SW480 (cell line): Measurements from ENCODE around the gene TNN.

Source experiments
- DNase-seq: peaks from one replicate; pipeline ENCODE4 v3.0.0-alpha.2; 2016; ENCODE audit warnings: low spot score

Gene TNN

DNA sequence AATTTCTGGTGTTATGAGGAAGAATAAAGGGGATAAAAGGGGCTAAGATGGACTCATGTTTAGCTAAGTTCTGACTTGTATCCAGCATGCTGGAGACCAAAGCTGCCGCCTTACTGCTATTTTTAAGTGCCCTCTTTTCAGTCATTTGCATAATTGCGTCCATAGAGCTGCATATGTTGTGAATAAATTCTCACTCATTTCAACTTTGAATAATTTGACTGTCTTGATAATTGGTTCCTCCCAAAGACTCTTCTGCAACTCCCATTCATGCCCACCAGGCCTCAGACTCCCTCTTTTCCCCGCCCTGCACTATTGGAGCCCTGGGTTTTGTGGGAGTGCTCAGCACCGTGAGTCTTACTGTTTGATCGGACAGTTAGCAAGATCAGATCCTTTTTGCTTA is 79.9 kb downstream of the TNN start:
- no peak for DNase-seq

DNA sequence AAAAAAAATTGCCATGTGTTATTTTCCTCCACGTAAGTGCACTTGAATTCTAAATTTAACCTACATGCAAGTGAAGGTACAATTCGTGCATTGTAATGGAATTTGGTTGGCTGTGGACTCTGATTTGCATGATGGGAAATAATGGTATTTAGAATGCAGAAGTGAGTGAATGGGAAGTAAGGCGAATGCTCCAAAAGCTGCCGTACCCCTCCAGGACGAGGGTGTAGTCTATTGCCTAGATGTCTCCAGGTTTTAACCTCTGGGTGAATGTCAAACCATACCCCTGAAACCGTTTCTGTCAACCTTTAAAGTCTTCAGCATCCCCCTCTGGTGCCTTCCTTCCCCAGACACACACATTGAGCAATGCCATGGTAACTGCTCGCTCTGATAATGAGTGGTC is 80.4 kb downstream of the TNN start:
- no peak for DNase-seq

DNA sequence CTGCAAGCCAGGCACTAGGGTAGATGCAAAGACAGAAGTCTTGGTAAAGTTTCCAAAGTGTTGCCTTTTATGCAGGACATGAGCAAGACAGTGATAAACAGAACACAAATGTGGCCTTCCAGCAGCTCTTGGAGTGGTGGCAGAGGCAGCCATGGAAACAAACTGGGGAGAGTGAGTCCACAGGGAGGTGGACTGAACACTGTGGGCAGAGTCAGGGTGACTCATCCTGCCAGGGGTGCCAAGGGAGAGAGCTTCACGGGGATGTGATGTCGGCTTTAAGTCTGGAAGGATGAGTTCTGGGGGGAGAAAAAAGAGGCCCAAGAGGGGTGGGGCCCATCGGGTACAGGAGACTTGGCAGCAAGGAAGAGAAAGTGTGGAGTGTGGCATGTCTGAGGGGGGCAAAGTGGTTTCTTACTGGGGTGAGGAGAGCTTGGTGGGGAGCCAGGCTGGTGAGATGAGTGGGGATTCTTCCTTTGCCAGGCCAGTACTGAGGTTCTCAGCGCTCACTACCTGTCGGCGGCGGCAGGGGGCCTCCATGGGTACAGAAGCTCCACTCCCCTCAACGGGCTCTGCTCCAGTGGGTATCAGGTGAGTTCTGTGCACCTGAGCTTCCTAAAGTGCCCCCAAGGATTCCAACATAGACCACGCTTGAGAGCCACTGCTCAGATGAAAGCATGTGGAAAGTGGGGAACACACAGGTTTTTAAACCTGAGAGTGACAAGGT is 83.1 kb downstream of the TNN start:
- DNase-seq = peak; percentile 29

DNA sequence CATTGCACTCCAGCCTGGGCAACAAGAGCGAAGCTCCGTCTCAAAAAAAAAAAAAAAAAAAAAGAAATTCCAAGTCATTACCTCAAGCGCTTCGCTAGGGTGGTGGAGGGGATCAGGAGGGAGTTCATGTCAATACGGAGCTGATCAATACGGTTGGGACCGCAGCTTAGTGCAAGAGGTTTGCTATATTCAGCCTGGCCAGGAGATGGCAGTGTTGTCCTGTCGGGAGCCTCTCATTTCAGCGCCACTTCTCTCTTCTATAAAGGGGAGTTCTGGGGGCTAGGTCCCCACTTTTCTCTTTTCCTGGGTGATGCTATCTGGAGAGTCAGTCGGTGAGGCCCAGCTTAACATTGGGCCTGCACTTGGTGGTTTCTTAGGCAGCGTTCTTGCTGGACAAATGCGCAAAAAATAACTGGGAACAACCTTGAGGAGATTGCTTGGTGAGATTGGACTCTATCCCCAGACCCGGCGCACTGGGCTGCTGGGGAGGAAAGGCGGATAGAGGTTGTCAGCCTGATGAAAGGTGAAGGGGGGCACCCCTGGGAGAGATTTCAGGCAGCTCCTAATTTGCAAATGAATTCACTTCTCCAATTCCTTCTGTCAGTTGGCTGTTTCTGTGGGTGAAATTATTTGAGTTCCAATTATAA is 84.5 kb downstream of the TNN start:
- DNase-seq = peak; percentile 42

DNA sequence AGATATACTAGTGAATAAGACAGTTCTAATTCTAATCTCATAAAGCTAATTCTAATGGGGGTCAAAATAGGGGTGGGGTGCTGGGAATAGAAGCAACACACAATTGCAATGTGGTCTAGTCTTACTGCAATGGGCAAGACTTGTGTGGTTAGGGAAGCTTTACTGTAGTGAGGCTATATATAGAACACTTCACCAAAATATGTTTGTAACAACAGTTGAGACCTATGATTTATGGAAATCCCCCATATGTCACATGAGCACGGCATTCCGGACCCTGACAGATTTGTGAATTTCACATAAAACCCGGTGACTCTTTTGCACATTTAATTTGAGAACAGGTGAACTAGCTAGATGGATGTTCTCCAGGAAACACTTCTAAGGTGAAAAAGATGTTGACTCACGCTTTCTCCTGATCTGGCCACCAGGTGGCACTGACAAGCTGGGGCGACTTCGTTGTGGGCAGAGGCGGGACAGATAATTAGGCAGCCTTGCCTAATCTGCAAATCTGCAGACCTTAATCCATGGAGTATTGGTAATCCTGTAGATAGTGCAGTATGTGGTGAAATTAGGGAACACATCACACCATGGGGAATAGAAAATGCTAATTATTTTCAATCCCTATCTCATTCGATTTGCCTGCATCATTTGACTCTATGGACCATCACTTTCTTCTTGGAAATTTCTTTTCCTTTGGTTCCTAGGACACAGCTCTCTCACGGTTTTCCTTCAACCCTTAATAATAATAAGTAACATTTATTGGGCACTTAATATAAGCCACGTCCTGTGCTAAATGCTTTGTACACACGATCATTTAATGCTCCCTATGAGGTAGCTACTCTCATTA is 87.2 kb downstream of the TNN start:
- DNase-seq = peak; percentile 42

DNA sequence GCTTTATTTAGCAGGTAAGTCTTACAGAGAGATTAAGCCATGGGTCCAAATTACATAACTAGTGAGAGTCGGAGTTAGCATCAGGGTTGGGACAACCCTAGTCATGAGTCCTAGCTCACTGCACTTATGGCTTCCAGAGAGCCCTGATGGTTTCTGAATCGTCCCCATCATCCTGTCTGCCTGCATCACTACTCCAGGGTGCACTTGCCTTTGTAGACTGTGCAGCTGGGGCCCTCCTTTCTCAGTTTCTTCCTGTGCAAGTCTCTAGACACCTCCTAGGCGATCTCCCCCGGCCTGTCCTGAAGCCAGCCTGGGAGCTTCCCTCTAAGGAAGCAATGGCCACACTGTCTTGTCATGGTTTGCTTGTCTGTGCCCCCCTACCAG is 87.8 kb downstream of the TNN start:
- no peak for DNase-seq

DNA sequence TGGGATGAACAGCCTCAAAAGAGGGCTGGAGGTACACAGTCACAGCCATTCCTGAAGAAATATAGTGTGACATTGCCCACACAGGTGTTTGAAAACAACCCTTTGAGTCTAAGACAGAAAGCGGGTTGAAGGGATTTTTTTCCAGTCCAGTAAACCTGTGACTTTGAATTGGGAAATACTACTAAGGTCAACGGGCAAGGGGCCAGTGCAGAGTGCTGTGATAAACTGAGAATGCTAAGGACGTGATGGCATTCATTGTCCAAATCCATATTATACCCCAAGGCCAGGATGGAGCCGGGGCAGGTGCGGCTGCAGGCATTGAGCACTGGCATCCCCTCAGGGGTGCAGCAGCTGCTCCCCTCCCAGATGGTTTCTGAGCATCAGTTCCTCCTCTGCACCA is 88.3 kb downstream of the TNN start:
- no peak for DNase-seq

DNA sequence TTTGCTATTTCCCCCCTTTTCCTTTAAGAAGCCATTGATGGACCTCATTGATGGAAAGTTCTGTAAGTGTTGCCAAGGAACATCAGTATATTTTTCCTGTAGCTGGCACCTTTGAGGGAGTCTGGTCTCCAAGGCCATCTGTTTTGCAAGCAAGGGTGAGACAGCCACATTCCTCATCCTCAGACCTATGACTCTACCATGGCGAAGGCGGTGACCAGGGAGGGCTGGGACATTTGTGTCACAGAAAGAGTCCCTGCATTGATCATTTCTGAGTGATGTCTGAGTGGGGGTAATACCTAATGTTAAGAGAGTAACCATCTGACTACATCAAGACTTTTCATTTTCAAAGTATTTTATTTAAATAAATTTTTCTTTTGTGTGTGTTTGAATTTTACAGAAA is 89.6 kb downstream of the TNN start:
- DNase-seq = no peak

DNA sequence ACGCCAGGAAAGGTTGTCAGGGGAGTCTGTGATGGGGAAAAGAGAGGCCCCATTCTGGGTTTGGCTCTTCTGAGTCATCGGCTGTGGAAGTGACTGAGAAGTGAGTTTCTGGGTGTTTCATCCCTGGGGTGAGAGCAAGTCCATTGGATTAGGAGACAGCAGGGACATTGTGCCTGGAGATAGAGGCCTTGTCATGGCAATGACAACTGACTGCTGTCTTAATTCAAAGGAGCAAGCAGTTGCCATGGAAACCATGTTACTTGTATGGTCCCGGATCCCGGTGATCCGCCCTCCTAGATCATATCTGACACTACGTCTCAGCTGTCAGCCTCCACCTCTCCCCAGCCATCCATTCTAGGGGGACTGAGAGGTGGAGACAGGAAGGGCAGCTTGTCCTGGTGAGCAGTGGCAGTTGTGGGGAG is 90.5 kb downstream of the TNN start:
- DNase-seq = peak; percentile 14

DNA sequence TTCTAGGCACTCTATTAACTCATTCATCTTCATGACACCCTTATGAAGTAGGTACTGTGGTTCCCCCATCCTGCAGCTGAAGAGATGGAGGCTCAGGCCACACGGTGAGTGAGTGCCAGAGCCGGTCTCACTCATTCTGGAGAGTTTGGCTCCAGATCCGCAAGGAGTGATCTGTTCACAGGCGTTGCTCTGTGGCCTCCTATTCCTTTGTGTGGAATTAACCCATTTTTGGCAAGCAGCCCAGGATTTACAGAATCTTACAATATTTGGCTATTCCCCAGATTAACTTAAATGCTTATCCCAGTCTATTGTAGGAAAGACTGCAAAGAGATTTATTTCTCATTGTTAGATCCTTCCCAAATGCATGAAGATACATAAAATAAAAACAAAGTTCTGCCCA is 95.3 kb downstream of the TNN start:
- DNase-seq = no peak

DNA sequence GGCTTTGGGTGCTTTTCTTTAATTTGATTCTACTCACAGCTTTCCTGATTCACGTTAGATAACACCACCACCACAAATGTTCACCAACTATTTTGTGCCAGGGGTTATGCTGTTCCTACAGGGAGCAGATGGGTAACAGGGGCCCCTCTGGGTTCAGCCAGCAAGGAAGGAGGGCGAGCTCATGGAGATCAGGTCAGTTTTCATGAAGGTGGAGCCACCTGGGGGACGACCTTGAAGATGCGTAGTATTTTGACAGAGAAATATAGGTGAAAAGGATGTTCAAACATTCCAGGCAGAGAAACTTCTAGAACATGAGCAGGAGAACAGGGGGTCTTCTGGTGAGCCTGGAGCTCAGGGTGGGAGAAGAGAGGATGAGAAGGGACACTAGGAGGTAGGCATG is 96.1 kb downstream of the TNN start:
- DNase-seq = no peak

DNA sequence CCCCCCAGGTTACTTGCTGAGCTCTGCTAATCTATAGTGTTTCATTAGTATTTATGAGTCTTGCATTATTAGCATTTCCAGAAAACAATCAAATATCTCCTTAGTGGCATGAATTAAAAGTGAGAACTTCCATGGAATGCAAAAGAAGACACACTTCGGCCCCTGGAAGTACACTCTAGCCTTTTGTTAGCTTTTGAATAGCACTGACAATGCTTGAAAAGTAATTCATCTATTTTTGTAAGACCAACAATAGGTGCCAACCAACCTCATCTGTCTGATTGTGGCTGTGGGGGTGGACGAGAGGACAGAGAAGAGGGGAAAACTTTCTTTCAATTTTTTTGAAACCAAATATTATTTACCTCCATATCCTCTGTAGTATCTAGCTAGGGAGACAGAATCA is 97.1 kb downstream of the TNN start:
- DNase-seq = no peak

DNA sequence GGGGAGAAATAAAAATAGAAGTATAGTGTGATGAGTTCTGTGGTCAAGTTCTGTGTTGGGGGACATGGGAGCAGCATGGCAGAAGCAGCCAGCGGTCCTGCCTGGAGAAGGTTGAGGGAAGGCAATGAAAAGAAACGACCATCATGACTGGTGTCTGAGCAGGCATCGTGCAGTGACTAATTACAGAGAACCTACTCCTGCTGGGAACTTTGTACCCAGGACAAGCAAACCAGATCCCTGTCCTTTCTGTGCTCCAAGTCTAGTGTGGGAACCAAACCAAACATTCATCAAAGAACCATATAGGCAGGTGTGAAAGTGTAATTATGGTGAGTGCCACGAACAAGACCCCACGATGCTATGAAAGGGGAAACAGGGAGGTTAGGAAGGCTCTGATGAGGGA is 99.1 kb downstream of the TNN start:
- DNase-seq = no peak

DNA sequence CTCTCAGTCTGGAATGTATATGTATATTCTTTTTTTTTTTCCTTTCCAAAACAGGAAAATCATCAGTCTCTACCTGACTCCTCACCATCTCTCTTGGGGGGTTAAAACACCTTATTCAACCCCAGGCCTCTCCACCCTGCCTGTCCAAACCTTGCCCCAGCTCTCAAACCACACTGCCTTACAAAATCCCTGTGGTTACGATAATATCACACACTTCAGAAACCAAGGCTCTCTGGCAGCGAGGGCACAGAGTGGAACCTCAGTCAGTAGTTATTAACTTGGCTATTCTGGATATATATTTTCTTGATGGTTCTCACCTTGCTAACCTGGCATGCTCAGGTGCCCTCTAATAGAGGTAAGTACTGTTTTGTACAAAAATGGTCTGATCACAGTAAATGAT is 100.2 kb downstream of the TNN start:
- DNase-seq = no peak

DNA sequence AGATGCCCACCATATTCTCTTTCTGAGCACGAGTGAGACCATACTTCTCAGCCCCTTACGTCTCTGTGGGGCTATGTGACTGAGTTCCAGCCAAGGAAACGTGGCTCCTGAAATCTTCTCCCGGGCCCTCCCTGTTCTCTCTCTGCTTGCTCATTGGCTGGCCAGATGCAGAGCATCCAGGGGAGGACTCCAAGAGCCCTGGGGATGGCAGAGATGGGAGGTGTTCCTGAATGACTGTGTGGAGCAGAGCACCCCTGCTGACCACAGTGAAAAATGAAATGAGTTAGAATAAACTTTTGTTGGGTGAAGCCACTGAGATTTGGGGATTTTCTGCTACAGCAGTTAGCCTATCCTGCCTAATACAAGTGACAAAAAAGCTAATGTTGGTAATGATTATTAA is 101.1 kb downstream of the TNN start:
- no peak for DNase-seq

DNA sequence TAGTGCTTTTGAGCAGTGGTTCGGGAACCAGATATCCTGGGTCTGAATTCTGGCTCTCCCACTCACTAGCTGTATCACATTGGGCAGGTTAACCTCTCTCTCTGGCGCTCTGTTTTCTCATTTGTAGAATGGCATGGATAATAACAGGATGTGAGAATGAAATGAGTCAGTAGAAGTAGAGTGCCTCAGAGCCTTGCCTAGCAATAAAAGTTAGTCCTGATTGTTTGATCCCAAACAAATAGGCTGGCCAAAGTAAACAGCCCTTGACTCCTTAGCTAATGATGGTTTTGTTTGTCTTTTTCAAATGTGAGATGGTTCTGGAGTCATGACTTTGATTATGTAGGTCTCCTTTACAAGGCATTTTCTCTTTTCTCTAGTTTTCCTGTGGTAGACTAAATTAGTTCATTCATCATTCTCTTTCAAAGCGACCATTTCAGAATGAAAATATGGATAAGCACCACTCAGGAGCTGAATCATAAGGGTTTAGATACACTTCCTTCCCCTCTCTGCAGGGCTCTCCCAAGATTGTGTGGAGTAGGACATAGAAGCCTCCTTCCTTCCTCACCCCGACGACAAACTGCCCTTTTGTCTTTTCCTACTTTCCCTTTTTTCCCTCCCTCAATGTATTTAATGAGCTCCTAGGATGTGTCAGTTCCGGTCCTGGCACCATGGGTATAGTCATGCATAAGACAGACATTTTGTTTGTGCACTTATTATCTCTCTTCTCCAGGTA is 101.8 kb downstream of the TNN start:
- DNase-seq = peak; percentile 79

DNA sequence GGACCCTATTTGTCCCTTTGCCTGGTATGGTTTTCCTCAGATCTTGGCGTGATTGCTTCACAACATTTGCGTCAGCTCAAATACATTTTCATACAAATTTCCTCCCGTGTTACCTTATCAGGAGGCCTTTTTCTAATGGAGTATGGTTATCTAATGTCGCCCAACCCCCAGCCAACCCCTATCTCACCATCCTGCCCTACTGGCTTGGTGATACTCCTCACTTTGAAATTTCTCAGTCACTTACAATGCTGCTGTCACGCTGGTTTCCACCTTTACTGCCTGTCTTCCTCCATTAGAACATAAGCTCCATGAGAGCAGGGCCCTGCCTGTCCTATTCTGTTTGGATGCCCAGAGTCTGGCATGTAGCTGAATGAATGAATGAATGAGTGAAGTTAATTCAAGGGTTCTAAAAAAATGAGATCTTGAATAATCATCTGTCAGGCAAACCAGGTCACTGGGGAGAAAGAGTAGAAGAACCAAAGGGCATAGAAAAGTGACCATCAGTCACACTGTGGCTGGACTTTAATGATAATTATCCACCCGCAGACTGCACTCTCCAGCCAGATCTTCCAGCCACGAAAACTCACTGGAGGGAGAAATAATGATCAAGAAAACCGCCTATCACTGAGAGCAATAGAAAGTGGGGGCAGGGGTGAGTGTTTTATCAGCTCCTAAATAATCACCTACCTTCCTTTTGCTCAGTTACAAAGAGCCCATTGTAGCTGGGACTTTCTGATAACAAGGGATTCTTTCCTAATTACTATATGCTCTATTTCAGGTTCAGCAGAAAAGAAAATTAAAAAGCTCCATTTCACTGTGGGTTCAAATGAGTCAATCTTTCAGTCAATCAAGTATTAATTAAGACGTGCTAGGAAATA is 103.6 kb downstream of the TNN start:
- DNase-seq = no peak

DNA sequence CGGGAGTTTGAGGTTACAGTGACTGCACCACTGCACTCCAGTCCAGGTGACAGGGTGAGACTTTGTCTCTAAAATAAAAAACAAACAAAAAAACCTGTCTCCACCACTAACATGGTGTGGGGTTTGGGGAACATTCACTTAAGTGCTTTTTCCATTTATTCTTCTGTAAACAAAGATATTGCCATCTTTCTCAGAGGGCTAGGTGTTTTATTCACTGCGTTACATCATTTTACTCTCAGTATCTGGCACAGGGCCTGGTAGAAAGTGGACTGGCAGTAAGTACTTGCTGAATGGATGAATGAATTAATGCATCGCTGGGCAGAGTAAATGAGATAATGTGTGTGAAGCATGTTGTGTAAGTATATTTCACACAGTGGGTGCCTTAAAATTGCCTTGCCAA is 104.9 kb downstream of the TNN start:
- no peak for DNase-seq

DNA sequence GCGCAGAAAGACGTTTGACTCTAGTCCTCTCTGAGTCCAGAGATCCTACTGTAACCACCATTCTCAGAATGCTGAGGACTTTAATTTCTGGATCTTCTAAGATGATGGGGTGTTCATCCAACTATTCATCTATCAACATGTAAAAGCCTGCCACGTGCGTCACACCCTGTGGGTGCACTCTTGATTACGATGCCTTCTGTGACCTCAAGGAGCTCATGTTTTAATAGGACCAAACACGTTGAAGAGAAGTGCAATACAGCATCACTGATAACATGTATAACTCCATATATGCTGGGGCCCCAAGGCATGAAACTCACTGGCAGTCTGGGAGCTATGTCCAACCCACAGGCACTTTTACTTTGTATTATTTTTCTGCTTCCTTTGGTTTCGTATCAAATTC is 105.9 kb downstream of the TNN start:
- no peak for DNase-seq

DNA sequence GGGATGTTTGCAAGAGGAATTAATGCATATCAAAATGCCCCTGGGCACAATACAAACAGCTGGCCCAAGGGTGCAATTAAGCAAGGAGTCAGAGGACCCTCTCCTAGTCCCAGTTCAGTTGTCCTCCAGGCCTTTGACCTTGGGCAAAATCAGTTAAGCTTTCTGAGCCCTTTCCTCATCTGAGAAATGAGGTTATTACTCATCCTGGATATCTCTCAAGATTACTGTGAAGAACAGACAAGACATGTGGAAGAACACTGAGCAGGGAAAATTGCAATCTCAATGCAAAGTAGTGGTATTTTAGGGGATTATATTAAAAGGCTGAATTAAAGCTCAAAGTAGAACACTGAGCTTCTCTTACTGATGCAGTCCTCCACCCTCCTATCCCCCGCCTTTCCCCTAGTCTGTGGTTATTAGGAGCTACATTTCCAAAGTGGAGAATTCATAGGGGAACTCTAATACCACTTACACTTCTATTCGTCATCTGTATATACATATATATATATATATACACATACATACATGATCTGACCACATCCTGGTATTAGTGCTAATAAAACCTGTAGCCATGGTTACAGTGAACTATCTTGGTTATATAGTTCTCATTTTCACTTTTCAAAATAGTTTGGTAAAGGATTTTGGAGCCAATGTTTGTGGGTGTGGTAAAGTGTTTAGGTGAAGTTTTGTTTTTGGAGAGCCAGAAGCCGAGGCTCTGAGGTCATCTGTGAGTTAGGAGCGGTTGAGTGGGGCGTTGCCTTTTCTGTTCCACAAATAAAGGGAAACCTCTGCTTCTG is 106.9 kb downstream of the TNN start:
- no peak for DNase-seq

DNA sequence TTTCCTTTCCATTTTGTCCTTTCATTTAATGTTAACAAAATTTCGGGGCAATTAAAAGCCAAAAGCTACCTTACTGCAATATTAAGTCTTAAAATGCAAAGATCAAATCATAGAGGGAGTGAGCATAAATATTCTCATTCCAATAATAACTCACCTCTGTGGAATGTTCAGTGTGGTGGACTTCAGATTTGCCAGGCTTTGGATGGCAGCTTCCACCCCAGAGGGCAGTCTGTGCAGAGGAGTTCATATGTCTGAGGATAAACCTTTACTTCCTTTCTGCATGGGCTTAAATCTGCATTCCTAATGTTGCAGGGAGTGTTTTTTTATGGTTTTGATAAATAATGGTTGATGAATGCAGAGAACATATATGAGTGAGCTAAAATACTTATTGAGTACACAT is 108.6 kb downstream of the TNN start:
- DNase-seq = no peak
